Measurements from ENCODE around the gene STC2.

Gene STC2

GRCh38 chr5:173328844-173329490, 753 bp upstream of the STC2 start:
- DNase-seq: peak; percentile 69

- peak; percentile 50 for DNase-seq
These were observed 898 bp downstream of the STC2 start for GRCh38 chr5:173327084-173327947.

- peak; percentile 96 for DNase-seq
These were observed 1.7 kb downstream of the STC2 start for GRCh38 chr5:173326501-173326960.

- DNase-seq: no peak
These were observed 3.0 kb downstream of the STC2 start for GRCh38 chr5:173325091-173325698.

- peak; percentile 90 for DNase-seq
These were observed 3.9 kb downstream of the STC2 start for GRCh38 chr5:173324115-173325001.

- no peak for DNase-seq
These were observed 4.5 kb downstream of the STC2 start for GRCh38 chr5:173323799-173324114.

GRCh38 chr5:173323106-173323798, 5.0 kb downstream of the STC2 start:
- DNase-seq: no peak

- no peak for DNase-seq
These were observed 6.3 kb downstream of the STC2 start for GRCh38 chr5:173321886-173322285.

GRCh38 chr5:173320259-173320658, 8.0 kb downstream of the STC2 start:
- no peak for DNase-seq

GRCh38 chr5:173319646-173320045, 8.6 kb downstream of the STC2 start:
- no peak for DNase-seq

- DNase-seq: peak; percentile 70
These were observed 9.2 kb downstream of the STC2 start for GRCh38 chr5:173318881-173319620.

- DNase-seq: no peak
These were observed 9.9 kb downstream of the STC2 start for GRCh38 chr5:173318330-173318729.

- DNase-seq: no peak
These were observed 10.4 kb downstream of the STC2 start for GRCh38 chr5:173317852-173318251.

- no peak for DNase-seq
These were observed 11.0 kb downstream of the STC2 start for GRCh38 chr5:173317091-173317730.

GRCh38 chr5:173316339-173317020, 11.7 kb downstream of the STC2 start:
- no peak for DNase-seq

- peak; percentile 92 for DNase-seq
These were observed 12.5 kb downstream of the STC2 start for GRCh38 chr5:173315495-173316338.

- DNase-seq: no peak
These were observed 13.9 kb downstream of the STC2 start for GRCh38 chr5:173314166-173314952.

- no peak for DNase-seq
These were observed 14.8 kb downstream of the STC2 start for GRCh38 chr5:173313351-173313801.

All from fibroblast of upper back skin (primary cell).